ENCODE results near the gene CD248.

The CD248 gene

GRCh38 chr11:66318600-66318970 lies 1.7 kb upstream of the CD248 start:
- no peak for TF ChIP-seq CTCF (IDR thresholded peaks at IDR 0.05; ENCODE audit: control insufficient read depth, extremely low read depth, insufficient read depth)
- H3K4me3 ChIP-seq (ENCODE audit: low read depth, low read length) = no peak overlapping the region
- DNase-seq (ENCODE audit: low read depth) = no peak

GRCh38 chr11:66317723-66318599 lies 1.1 kb upstream of the CD248 start:
- no peak for TF ChIP-seq CTCF (IDR thresholded peaks at IDR 0.05; ENCODE audit: control insufficient read depth, extremely low read depth, insufficient read depth)
- no peak overlapping the region for H3K4me3 ChIP-seq (ENCODE audit: low read depth, low read length)
- DNase-seq (ENCODE audit: low read depth) = no peak

- H3K4me3 ChIP-seq (ENCODE audit: low read depth, low read length) = no peak overlapping the region
Observed at GRCh38 chr11:66317322-66317722, 478 bp upstream of the CD248 start.

GRCh38 chr11:66315921-66316811 lies 678 bp downstream of the CD248 start:
- DNase-seq (ENCODE audit: low read depth) = no peak
- H3K4me3 ChIP-seq (ENCODE audit: low read depth, low read length) = no peak overlapping the region
- no peak for TF ChIP-seq CTCF (IDR thresholded peaks at IDR 0.05; ENCODE audit: control insufficient read depth, extremely low read depth, insufficient read depth)

More at GRCh38 chr11:66317322-66317722, 478 bp upstream of the CD248 start:
- DNase-seq (ENCODE audit: low read depth) = no peak
- no peak for TF ChIP-seq CTCF (IDR thresholded peaks at IDR 0.05; ENCODE audit: control insufficient read depth, extremely low read depth, insufficient read depth)

GRCh38 chr11:66315498-66315885 lies 1.4 kb downstream of the CD248 start:
- H3K4me3 ChIP-seq (ENCODE audit: low read depth, low read length) = no peak overlapping the region
- no peak for TF ChIP-seq CTCF (IDR thresholded peaks at IDR 0.05; ENCODE audit: control insufficient read depth, extremely low read depth, insufficient read depth)
- no peak for DNase-seq (ENCODE audit: low read depth)

- no peak for DNase-seq (ENCODE audit: low read depth)
- no peak for TF ChIP-seq CTCF (IDR thresholded peaks at IDR 0.05; ENCODE audit: control insufficient read depth, extremely low read depth, insufficient read depth)
- no peak overlapping the region for H3K4me3 ChIP-seq (ENCODE audit: low read depth, low read length)
Observed at GRCh38 chr11:66314561-66315497, 2.0 kb downstream of the CD248 start.

Measured in LNCaP clone FGC (cell line).